ENCODE data around the gene FSTL4.

FSTL4 gene

GRCh38 chr5:133340002-133340755 is 272.2 kb downstream of the FSTL4 start:
- H3K4me1 Mint-ChIP-seq (ENCODE audit: low read depth in 2 of 2) = no peaks in the 10 kb centered on the region

DNA sequence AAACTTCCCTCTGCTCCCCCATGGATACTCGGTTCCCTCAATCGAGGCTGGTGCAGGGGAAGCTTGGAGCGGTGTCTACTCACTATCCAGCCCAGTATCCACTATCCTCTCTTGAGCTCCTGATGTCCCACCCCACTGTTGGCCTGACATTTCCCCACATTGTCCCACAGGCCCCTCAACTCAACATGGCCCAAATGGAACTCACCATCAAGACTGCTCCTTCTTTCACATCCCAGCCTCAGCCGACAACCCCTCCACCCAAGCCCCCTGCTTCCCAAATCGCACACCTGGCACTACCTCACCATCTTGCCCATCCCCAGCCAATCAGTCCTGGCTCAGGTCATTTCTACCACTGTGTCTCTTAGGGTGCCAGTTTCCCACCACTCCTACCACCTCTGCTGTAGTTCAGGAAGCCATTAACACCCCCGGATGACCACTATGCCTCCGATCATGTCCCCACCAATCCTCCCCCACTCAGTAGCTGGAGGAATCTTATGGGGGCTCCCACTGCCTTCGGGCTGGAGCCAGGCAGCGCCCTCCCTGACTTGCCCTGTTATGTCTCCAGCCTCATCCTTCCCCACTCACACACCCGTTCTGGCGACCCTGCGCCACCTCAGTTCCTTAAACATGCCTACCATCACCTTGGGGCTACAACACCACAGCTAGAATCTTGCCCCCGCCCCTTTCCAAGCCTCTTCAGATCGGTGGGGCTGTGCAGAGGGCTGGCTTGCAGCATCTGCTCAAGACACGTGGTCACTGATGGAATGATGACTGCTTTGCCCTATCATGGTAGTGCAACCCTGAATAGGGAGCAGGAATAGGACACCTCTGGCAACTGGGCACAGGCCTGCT is 273.6 kb downstream of the FSTL4 start:
- no peaks in the 10 kb centered on the region for H3K9me3 Mint-ChIP-seq
- no peak for ATAC-seq (replicated peaks)
- peaks cover 4 to 34% of the 10 kb centered on the region in 2 donors for H3K27me3 Mint-ChIP-seq
- H3K27ac Mint-ChIP-seq = no peak overlapping the region
- H3K36me3 Mint-ChIP-seq (ENCODE audit: insufficient read depth) = no peaks in the 10 kb centered on the region
- no peak for DNase-seq
- H3K4me3 Mint-ChIP-seq = no peak overlapping the region
- H3K4me1 Mint-ChIP-seq (ENCODE audit: low read depth in 2 of 2) = no peaks in the 10 kb centered on the region

More at GRCh38 chr5:133340002-133340755, 272.2 kb downstream of the FSTL4 start:
- DNase-seq (no peak), ATAC-seq (replicated peaks) (no peak)
- Mint-ChIP-seq H3K36me3 (ENCODE audit: insufficient read depth) (no peaks in the 10 kb centered on the region), H3K27ac (no peak overlapping the region), H3K9me3 (no peaks in the 10 kb centered on the region), H3K27me3 (peaks cover 4 to 34% of the 10 kb centered on the region in 2 donors), H3K4me3 (no peak overlapping the region)

- H3K36me3 Mint-ChIP-seq (ENCODE audit: insufficient read depth) = no peaks in the 10 kb centered on the region
- no peaks in the 10 kb centered on the region for H3K4me1 Mint-ChIP-seq (ENCODE audit: low read depth in 2 of 2)
- ATAC-seq (replicated peaks) (no peak), DNase-seq (no peak)
- H3K27me3 Mint-ChIP-seq = peaks cover 4 to 41% of the 10 kb centered on the region in 2 donors
- no peak overlapping the region for H3K4me3 Mint-ChIP-seq
- no peaks in the 10 kb centered on the region for H3K9me3 Mint-ChIP-seq
- no peak overlapping the region for H3K27ac Mint-ChIP-seq
Observed at GRCh38 chr5:133337795-133338445, 274.4 kb downstream of the FSTL4 start.

- Mint-ChIP-seq H3K4me3 (no peak overlapping the region), H3K27ac (no peak overlapping the region), H3K36me3 (ENCODE audit: insufficient read depth) (no peaks in the 10 kb centered on the region), H3K4me1 (ENCODE audit: low read depth in 2 of 2) (no peaks in the 10 kb centered on the region), H3K9me3 (no peaks in the 10 kb centered on the region), H3K27me3 (peaks cover 4 to 41% of the 10 kb centered on the region in 2 donors)
- no peak for ATAC-seq (replicated peaks)
- DNase-seq = no peak
Observed at GRCh38 chr5:133336969-133337410, 275.4 kb downstream of the FSTL4 start.

DNA sequence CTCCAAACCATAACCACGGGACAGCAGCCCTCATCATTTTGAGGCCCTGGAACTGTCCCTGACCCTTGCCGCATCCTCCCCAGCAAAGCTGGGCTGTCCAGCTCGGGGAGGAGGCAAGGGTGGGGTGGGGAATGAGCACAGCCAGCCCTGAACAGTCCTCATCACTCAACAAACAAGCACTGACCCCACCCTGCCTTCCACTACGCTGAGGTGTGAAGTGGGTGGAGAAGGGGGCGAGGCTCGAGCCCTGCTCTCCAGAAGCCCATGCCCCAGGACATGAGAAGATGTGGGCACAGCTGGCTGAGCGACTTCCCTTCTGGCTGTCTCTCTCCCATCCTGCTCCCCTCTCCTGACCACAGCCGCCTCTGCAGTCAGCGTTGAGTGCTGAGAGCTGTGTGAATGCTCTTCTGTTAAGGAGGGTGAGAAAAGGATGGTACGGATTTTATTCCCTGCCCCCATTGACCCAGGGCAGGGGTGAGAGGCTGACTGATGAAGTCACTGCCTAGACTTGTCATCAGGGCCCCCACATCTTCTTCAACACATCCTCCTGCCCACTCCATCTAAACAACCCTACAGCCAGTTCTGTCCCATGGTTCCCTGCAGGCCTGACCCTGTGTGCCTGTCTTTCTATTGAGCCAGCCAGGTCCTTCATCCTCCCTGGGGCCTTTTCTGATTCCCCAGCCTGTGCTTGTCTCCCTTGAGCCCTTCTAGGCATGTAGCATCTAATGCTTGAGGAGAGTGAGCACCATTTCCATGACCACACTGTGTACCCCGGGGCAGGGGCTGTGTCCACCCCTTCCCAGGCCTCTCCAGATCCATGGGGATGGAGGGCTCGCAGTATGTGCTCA is 276.0 kb downstream of the FSTL4 start:
- H3K27me3 Mint-ChIP-seq = peaks cover 4 to 41% of the 10 kb centered on the region in 2 donors
- H3K4me1 Mint-ChIP-seq (ENCODE audit: low read depth in 2 of 2) = no peaks in the 10 kb centered on the region
- no peak for ATAC-seq (replicated peaks)
- H3K27ac Mint-ChIP-seq = no peak overlapping the region
- H3K36me3 Mint-ChIP-seq (ENCODE audit: insufficient read depth) = no peaks in the 10 kb centered on the region
- no peaks in the 10 kb centered on the region for H3K9me3 Mint-ChIP-seq
- DNase-seq = no peak
- no peak overlapping the region for H3K4me3 Mint-ChIP-seq

- no peaks in the 10 kb centered on the region for H3K4me1 Mint-ChIP-seq (ENCODE audit: low read depth in 2 of 2)
- no peaks in the 10 kb centered on the region for H3K9me3 Mint-ChIP-seq
- H3K36me3 Mint-ChIP-seq (ENCODE audit: insufficient read depth) = no peaks in the 10 kb centered on the region
- peaks cover 4 to 41% of the 10 kb centered on the region in 2 donors for H3K27me3 Mint-ChIP-seq
- DNase-seq (no peak), ATAC-seq (replicated peaks) (no peak)
- no peak overlapping the region for H3K4me3 Mint-ChIP-seq
- H3K27ac Mint-ChIP-seq = no peak overlapping the region
Observed at GRCh38 chr5:133334796-133335639, 277.3 kb downstream of the FSTL4 start.

DNA sequence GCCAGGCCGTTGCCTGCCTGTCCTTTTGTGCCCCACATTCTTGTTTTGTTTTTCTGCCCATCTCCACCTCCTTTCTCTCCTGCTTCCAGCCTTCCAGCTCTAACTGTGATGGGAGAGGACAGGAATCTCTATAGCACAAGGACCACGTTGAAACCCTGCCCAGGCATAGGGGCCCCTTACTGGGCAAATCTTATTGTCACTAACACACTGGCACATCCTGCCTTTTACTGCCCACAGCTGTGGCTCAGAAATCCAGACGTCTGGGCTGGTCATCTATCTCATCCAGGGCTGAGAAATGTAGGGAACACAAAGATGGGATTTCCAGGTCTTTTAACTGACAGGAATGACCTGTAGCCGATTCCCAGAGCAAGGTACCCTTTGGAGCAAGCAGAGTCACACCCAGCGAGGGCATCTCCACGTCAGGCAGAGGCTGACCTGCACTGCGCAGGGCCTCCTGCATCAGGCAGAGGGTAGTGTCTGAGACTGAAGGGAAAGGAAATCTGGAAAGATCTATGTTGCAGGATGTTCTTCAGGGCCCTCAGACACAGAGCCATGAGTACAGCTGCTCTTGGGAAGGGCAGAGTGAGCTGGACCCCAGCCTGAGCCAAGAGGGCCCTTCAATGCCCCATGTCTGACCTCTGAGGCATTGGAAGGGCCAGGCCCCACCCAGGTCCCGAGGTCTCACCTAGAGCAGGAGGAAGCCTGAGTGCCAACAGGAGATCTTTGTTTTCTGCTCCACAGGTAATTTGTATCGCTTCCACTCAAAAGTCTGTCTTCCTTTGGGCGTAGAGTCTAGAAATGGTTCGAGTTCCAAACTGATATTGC is 278.8 kb downstream of the FSTL4 start:
- Mint-ChIP-seq H3K4me3 (no peak overlapping the region), H3K9me3 (no peaks in the 10 kb centered on the region), H3K27ac (no peak overlapping the region), H3K36me3 (ENCODE audit: insufficient read depth) (no peaks in the 10 kb centered on the region), H3K4me1 (ENCODE audit: low read depth in 2 of 2) (no peaks in the 10 kb centered on the region), H3K27me3 (peaks cover 9 to 27% of the 10 kb centered on the region in 2 donors)
- DNase-seq (no peak), ATAC-seq (replicated peaks) (no peak)

GRCh38 chr5:133332439-133333024 is 279.8 kb downstream of the FSTL4 start:
- Mint-ChIP-seq H3K4me1 (ENCODE audit: low read depth in 2 of 2) (no peaks in the 10 kb centered on the region), H3K36me3 (ENCODE audit: insufficient read depth) (no peaks in the 10 kb centered on the region), H3K27me3 (peaks cover 10 to 16% of the 10 kb centered on the region in 2 donors), H3K9me3 (no peaks in the 10 kb centered on the region), H3K4me3 (no peak overlapping the region), H3K27ac (no peak overlapping the region)
- ATAC-seq (replicated peaks) (no peak), DNase-seq (no peak)

DNA sequence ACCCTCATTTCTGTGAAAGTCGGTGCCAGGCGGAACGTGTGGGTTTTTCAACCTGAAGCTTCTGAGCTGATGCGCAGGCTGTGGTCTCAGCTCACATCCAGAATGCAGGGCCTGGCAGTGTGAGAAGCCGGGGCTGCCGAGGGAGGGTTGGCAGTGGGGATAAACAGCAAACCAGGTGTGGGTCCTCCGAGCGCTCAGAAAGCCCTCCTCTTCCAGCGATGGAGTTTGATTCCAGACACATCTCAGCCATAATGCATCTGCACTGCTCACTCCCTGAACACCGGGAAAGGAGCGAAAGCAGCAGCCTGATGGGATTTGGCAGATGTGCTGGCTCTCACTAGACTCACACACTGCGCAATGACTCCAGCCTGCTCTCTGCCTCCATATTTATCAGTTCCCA is 280.4 kb downstream of the FSTL4 start:
- Mint-ChIP-seq H3K4me3 (no peak overlapping the region), H3K36me3 (ENCODE audit: insufficient read depth) (no peaks in the 10 kb centered on the region), H3K4me1 (ENCODE audit: low read depth in 2 of 2) (no peaks in the 10 kb centered on the region), H3K9me3 (no peaks in the 10 kb centered on the region), H3K27ac (no peak overlapping the region), H3K27me3 (peaks cover 10 to 16% of the 10 kb centered on the region in 2 donors)
- no peak for DNase-seq
- no peak for ATAC-seq (replicated peaks)

DNA sequence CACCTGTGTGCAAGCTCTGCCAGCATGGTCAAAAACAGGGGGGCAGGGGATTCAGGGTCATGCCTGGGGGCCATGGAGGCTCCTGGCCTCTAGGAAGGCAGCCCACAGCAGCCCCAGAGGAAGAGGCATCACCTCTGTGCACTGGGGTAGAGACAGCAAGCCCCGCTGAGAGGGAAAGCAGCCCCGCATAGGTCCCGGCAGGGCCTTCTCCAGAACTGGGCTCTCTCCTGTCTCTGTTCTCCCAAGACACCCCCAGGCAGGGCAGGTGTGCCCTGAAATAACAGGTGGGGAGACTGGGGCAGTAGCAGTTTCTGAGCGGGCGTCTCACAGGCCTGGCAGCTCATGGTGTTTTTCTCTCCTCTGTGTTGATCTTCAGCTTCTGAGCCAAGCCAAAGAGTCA is 281.4 kb downstream of the FSTL4 start:
- no peak for ATAC-seq (replicated peaks)
- Mint-ChIP-seq H3K36me3 (ENCODE audit: insufficient read depth) (no peaks in the 10 kb centered on the region), H3K27ac (no peak overlapping the region), H3K9me3 (no peaks in the 10 kb centered on the region), H3K4me1 (ENCODE audit: low read depth in 2 of 2) (no peaks in the 10 kb centered on the region), H3K4me3 (no peak overlapping the region), H3K27me3 (peaks cover 10 to 22% of the 10 kb centered on the region in 2 donors)
- DNase-seq = no peak

- ATAC-seq (replicated peaks) = no peak
- Mint-ChIP-seq H3K4me3 (no peak overlapping the region), H3K9me3 (no peaks in the 10 kb centered on the region), H3K27me3 (peaks cover 17 to 18% of the 10 kb centered on the region in 2 donors), H3K27ac (no peak overlapping the region), H3K36me3 (ENCODE audit: insufficient read depth) (no peaks in the 10 kb centered on the region), H3K4me1 (ENCODE audit: low read depth in 2 of 2) (no peaks in the 10 kb centered on the region)
- no peak for DNase-seq
Observed at GRCh38 chr5:133328800-133329199, 283.5 kb downstream of the FSTL4 start.
